Nucleus accumbens (tissue), 56 donors: Measurements from ENCODE around the gene TRIM37.
"Not testable (repeated sequence)": the region's sequence is repeated elsewhere in the genome, so short reads cannot be mapped to it uniquely, and the experiment has no call there.

Source experiments
- DNase-seq, 56 donors: peaks; one replicate each; lab custom pipeline; 2025; lab: John Stamatoyannopoulos, UW

Gene TRIM37, protein sequence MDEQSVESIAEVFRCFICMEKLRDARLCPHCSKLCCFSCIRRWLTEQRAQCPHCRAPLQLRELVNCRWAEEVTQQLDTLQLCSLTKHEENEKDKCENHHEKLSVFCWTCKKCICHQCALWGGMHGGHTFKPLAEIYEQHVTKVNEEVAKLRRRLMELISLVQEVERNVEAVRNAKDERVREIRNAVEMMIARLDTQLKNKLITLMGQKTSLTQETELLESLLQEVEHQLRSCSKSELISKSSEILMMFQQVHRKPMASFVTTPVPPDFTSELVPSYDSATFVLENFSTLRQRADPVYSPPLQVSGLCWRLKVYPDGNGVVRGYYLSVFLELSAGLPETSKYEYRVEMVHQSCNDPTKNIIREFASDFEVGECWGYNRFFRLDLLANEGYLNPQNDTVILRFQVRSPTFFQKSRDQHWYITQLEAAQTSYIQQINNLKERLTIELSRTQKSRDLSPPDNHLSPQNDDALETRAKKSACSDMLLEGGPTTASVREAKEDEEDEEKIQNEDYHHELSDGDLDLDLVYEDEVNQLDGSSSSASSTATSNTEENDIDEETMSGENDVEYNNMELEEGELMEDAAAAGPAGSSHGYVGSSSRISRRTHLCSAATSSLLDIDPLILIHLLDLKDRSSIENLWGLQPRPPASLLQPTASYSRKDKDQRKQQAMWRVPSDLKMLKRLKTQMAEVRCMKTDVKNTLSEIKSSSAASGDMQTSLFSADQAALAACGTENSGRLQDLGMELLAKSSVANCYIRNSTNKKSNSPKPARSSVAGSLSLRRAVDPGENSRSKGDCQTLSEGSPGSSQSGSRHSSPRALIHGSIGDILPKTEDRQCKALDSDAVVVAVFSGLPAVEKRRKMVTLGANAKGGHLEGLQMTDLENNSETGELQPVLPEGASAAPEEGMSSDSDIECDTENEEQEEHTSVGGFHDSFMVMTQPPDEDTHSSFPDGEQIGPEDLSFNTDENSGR

DNA sequence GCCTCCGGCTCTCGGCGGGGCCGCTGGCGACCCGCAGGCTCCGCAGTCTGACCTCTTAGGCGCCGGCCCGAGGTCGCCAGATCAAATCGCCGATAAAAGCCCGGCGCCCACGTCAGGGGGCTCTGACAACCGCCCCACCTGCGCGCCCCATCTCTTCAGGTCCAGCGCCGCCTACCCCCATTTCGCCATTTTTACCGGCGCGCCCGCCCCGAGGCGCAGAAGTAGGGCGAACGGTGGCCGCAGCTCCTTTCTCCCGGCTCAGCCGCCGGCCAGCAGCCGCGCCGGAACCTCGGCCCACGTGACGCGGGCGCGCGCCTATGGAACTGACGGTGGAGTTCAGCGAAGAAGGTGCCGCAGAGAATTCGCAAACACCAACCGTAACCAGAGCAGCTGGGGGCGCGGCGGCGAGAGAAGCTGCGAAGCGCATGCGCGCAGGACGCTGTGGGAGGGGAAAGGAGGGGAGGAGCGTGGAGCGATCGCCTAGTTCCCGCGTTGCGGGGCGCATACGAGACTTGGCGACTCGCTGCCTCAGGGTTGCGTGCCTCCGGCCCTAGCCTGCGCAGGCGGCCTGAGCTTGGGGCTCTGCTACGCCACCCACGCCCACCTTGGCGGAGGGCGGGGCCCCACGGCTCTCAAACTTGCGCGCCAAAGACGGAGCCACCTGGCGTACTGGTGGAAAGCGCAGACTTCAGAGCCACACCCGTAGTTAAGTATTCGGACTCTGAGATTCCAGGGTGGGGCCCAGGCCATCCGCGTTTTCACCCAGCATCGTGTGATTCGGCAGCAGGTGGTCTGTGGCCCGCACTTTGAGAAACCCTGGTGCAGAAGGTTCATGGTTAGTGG lies at the start of gene TRIM37:
Gene TRIM37 (minus strand): TSS at position 418 of the 843 bp plus-strand sequence. CDS start 419 bp downstream, outside the sequence.
- peak; percentile 63 to 98 (median 94) for DNase-seq

DNA sequence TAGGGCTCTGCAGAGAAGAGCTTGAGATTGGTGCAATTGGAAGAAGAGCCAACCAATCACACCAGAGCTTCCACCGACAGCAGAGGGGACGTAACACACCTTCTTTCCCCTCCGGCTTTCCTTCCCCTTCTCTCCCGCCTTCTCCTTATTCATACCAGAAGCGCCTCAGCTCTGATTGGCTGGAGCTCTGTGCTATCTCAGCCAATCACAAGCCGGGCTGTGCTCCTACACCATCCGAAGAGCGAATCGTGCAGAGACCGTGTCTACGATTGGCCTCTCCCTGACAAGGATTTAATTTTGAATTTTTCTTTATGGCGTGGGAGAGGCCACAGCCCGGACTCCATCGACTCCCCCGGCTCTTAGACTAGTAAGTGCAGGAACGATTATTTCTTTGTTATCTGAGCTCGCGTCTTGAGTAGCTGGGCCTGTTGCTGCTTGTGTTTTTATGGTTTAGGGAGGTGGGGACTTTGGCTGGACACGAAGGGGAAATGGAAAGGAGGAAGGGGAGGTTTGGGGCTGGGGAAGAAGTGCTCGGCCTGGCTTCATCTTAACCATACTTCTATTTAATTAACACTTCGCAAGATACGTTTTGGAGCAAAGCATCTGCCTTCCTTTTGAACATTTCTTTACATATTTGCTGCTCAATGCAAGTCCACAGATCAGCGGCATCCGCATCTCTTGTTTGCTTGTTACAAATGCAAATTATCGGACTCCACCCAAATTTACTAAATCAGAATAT lies 48.9 kb upstream of the TRIM37 start, which contains the start of gene PRR11:
Gene PRR11 (plus strand): TSS at position 308 of the 739 bp plus-strand sequence. CDS start 14,007 bp downstream, outside the sequence.
- DNase-seq: peak in 51 of 56 donors; percentile 87 to 100 (median 99)

DNA sequence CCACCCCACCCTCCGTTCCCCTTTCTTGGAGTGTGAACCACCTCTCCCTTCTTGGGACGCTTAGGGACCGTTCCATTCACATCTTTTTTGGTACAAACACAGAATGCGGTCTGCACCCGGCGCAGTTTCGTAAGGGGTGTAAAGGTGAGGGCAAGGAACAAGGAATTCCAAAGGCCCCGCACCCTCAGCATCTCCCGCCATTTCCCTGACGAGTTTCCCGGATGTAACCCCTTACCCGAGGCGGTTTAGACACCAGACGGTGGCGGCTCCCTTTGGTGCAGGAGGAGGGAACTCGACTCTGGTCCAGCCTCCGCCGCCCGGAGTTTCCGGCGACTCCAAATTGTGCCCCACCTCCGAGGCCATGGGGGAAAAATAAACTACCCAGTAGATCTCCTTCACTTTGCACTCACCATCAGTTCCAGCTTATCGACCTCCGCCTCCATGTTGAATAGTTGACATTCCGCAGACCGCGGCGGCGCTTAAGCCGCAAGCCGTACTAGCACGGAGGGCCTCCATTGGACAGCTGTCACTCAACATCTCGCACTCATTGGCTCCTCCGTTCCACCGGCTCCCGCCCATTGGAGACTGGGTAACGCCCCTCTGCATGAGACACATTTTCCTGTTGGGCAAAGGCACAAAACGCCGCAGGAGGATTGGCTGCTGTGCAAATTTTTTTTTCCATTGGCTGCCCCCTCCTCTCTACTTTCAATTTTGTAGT lies 48.2 kb upstream of the TRIM37 start, which contains the start of gene SKA2:
Gene SKA2 (minus strand): TSS at position 466 of the 718 bp plus-strand sequence. CDS start 23 bp downstream, at position 443.
- peak in 54 of 56 donors; percentile 90 to 100 (median 99) for DNase-seq

DNA sequence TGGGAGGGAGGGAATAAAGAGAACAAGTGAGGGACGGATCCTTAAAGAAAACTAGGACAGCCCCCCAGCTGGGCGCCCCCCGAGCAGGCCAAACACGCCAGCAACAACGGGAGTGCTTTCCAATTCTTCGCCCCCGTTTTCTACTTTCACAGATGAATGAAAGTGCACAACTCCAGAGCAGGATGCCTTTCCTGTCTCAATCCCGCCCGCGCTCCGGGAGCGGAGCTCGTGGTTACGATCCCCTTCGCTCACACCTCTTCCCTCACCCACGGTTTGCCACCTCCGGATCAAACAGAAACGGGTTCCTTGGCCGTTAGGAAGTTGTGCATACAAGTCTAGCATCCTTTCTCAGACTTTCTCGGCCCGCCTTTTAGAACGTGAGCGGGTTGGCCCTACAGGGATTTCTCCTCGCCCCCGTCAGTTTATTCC lies 47.6 kb upstream of the TRIM37 start:
- peak in 32 of 56 donors; percentile 14 to 79 (median 54) for DNase-seq

DNA sequence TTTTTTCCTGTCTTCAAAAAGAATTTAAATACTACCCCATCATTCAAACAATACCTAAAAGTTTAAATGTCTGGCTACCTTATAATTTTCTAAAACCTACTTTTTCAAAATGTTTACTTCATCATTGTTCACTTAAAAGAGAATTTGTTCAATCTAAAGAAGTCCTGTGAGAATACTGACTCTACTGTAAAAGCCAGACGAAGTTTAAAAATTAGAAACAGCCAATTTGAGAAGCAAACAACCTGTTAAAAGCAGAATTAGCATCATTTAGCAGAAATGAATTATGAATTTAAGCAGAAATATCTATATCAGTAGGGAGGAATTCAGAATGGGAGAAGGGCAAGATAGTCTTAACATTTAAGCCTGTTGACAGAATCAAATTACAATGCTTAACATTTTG lies 46.2 kb upstream of the TRIM37 start:
- DNase-seq: no peak

DNA sequence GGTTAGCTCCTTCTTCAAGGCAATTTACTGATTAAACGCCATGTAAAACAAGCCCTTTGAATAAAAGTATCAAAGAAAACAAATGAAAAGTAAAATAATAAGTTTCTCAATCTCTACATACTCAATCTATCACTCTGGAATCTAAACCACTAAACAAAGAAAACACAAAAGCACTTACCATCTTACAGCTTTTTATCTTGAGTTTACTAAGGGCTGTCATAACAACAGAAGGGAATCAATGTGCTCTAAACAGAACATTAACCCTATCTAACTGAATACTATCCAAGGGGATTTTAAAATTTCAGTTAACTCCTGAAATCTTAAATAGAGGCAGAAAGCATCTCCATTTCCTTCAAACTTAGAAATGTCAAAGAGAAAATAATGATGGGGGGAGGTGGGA lies 44.9 kb upstream of the TRIM37 start:
- DNase-seq: no peak

DNA sequence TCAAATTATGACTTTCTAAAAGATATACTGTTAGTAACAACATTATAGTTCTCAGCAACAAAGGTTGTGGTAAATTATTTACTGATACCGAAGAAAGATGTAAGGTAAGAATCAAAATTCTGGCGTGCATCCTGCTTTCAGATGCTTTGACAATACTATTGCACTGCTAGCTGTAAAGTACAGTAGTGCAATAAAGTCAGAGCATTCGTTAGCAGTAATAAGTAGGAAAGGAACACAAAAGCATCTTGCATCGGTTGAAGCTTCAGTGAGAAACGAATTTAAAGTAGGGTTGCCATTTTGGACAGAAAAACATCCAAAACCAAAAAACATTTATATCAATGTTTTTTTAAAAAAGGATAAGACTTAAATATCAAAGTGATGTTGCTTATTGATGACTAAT lies 44.3 kb upstream of the TRIM37 start:
- no peak for DNase-seq

DNA sequence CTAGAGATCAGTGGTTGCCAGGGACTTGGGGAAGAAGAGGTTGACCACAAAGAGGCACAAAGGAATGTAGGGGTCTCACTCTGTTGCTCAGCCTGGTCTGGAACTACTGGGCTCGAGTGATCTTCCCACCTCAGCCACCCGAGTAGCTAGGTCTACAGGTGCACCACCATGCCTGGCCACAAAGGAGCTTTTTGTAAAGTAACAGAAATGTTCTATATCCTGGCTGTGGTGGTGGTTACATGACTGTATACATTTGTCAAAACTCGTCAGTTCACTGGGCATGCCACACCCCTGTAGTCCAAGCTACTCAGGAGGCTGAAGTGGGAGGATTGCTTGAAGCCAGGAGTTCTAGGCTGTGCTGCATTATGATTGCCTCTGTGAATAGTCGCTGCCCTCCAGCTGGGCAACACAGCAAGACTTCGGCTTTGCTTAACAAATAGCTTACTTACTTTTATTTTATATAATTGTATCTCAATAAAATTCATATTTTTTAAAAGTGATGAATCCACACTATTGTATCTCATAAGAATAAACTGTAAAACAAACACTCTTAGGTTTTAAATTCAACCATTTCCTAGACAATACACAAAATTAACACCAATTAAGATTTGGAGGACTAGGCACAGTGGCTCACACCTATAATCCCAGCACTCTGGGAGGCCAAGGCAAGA lies 43.3 kb upstream of the TRIM37 start:
- DNase-seq: no peak

DNA sequence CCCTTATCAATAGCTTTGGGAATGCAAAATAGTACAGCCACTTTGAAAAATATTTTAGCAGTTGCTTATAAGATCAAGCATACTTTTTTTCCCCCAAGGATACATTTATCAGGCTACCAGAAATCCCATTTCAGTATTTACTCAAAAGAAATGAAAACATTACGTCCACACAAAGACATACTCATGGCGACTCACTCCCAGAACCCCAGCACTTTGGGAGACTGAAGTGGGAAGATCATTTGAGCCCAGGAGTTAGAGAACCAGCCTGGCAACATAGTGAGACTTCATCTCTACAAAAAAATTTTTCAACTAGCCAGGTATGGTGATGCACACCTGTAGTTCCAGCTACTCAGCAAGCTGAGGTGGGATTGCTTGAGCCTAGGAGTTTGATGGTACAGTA lies 42.4 kb upstream of the TRIM37 start:
- no peak for DNase-seq

DNA sequence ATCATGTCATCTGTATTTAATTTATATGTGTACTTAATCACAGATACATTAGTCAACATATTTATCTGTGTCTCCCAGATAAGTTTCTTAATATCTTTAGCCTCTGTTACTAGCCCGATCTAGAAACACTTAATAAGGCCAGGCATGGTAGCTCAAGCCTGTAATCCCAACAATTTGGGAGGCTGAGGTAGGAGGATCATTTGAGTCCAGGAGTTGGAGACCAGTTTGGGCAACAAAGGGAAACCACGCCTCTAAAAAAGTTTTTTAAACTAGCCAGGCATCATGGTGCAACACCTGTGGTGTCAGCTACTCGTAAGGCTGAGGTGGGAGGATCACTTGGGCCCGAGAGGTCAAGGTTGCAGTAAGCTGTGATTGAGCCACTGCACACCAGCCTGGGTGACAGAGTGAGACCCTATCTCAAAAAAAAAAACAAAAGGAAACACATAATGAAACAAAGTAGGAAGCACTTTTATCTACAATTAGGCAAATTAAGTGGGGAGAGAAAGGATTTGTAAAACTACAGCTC lies 39.0 kb upstream of the TRIM37 start:
- no peak for DNase-seq

DNA sequence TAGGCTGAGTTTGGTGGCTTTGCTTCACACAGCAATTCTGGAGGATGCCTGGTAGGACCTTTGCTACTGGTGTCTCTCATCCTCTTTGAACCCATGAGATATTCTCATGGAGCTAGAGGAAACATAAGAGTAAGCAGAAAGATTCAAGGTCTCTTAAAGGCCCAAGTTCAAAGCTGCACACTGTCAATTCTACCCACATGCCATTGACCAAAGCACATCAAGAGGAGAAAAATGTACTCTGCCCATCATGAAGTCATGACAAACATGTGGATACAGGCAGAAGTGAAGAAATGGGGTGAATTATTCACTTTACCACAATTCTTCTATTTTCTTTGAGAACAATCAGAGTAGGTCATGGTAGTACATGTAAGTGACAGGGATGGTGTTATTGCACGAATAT lies 35.2 kb upstream of the TRIM37 start:
- no peak for DNase-seq

DNA sequence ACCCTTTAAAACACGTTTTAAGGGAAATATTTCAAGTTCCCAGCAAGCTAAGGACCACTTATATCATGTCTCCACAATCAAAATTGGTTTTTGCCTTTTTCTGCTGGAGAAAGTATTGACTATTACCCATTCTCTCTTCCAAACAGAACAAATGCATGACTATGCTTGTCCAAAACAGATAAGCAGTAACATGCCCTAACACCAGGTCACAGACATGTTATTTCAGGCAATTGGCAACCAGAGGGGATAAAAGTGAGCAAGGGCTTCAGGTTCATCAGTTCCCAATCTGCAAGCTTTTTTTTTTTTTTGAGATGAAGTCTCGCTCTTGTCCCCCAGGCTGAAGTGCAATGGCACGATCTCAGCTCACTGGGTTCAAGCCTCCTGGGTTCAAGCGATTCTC lies 33.3 kb upstream of the TRIM37 start:
- DNase-seq: no peak

DNA sequence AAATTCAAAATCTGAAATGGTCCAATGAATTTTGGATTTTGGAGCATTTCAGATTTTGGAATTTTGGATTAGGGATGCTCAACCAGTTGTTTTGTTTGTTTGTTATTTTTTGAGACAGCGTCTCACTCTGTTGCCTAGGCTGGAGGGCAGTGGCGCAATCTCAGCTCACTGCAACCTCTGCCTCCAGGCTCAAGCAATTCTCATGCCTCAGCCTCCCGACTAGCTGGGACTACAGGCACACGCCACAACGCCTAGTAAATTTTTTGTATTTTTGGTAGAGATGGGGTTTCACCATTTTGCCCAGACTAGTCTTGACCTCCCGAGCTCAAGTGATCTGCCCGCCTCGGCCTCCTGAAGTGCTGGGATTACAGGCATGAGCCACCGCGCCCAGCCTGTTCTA lies 31.7 kb upstream of the TRIM37 start:
- DNase-seq: not testable (repeated sequence)

DNA sequence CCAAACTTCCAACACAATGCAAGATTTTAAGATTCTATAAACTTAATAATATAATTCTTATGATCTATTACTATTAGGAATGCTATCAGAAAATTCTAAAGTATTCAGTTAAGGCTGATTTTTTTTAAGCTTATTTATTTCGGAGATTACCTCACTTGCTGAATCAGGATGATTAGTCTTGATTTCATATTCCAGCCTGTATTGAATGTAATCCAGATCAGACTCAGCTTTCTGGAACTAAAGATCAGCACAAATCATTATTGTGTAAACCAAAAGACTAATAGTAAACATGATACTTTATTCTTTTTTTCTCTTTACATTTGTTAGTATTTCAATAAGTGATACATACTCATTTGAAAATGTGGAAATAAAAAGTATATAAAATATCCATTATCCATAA lies 24.5 kb upstream of the TRIM37 start:
- DNase-seq: no peak

DNA sequence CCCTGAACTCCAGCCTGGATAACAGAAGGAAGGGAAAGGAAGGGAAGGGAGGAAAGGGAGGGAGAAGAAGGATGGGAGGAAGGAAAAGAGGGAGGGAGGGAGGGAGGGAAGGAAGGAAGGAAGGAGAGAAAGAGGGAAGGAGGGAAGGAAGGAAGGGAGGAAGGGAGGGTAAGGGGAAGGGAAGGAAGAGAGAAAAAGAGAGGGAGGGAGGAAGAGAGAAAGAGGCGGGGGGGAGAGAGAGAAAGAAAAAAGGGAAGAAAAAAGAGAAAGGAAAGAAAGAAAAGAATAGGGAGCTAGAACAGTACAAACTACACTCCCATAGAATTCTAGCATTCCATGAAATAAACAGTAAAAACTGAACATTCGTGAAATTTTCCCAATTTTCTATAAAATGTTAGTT lies 23.1 kb upstream of the TRIM37 start:
- DNase-seq: no peak

DNA sequence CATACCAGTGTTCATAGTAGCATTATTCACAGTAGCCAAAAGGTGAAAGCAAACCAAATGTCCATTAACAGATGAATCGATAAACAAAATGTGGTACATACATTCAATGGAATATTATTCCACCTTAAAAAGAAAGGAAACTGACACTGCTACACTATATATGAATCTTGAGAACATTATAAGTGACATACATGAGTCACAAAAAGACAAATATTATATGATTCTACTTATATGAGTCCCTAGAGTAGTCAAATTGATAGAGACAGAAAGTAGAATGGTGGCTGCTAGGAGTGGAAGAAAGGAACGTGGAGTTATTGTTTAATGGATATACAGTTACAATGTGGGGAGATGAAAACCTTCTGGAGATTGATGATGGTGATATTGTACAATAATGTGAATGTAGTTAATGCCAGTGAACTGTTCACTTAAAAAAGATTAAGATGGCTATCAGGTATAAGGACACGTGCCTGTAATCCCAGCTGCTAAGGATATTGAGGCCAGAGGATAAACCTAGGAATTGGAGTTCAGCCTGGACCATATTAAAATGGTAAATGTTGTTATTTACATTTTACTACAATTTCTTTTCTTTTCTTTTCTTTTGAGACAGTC lies 20.2 kb upstream of the TRIM37 start:
- DNase-seq: no peak

DNA sequence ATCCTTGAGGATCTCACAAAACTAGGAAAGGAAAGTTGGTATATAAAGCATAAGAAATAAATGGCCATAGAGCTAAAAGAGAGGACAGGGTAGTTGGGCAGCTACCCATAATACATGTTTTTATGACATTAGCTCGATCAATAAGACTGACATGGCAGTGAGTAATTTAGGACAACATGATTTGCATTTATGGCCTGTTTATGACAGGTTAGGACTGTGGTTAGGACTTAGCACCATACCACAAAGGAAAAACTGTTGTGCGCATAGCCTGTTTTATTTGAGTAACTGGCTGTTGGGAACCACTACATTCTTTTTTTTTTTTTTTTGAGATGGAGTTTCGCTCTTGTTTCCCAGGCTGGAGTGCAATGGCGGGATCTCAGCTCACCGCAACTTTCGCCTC lies 18.0 kb upstream of the TRIM37 start:
- no peak for DNase-seq
